Activated T-cell treated with anti-CD3 and anti-CD28 coated beads, Interleukin-2, amount 50 U/mL, for 24 hours (primary cell): ENCODE data around the gene TTC27.

Source experiments
- DNase-seq: peaks from one replicate; pipeline ENCODE4 v3.0.0-alpha.2; 2020
- H3K27ac Mint-ChIP-seq: 2 replicates; pipeline ENCODE4 v1.8.0; 2020; ENCODE audit warnings: mild to moderate bottlenecking, mixed read lengths
- H3K27me3 Mint-ChIP-seq: 2 replicates; pipeline ENCODE4 v1.8.0; 2020; ENCODE audit warnings: mixed read lengths
- H3K36me3 Mint-ChIP-seq: 2 replicates; pipeline ENCODE4 v1.8.0; 2020; ENCODE audit warnings: low read depth, mixed read lengths
- H3K4me1 Mint-ChIP-seq: 2 replicates; pipeline ENCODE4 v1.8.0; 2020; ENCODE audit warnings: low read depth, mixed read lengths
- H3K4me3 Mint-ChIP-seq: 2 replicates; pipeline ENCODE4 v1.8.0; 2020; ENCODE audit warnings: mild to moderate bottlenecking, moderate library complexity, mixed read lengths
- H3K9me3 Mint-ChIP-seq: 2 replicates; pipeline ENCODE4 v1.8.0; 2020; ENCODE audit warnings: mixed read lengths

Gene TTC27

GRCh38 chr2:32697156-32697555 lies 69.3 kb downstream of the TTC27 start:
- Mint-ChIP-seq H3K27me3 (no peaks in the 10 kb centered on the region), H3K4me1 (peaks cover 7% of the 10 kb centered on the region), H3K4me3 (no peak overlapping the region), H3K27ac (no peak overlapping the region), H3K9me3 (no peaks in the 10 kb centered on the region), H3K36me3 (peaks cover 26% of the 10 kb centered on the region)
- DNase-seq = no peak

- H3K27ac Mint-ChIP-seq = no peak overlapping the region
- no peaks in the 10 kb centered on the region for H3K9me3 Mint-ChIP-seq
- DNase-seq = no peak
- H3K4me3 Mint-ChIP-seq = no peak overlapping the region
- H3K36me3 Mint-ChIP-seq = peaks cover 46% of the 10 kb centered on the region
- peaks cover 7% of the 10 kb centered on the region for H3K4me1 Mint-ChIP-seq
- no peaks in the 10 kb centered on the region for H3K27me3 Mint-ChIP-seq
Measured at GRCh38 chr2:32699151-32699550, 71.3 kb downstream of the TTC27 start.

- Mint-ChIP-seq H3K27ac (no peak overlapping the region), H3K9me3 (no peaks in the 10 kb centered on the region), H3K4me1 (peaks cover 7% of the 10 kb centered on the region), H3K36me3 (peaks cover 60% of the 10 kb centered on the region), H3K4me3 (no peak overlapping the region), H3K27me3 (no peaks in the 10 kb centered on the region)
- DNase-seq = no peak
Measured at GRCh38 chr2:32701806-32702205, 74.0 kb downstream of the TTC27 start.

GRCh38 chr2:32702303-32703064 lies 74.6 kb downstream of the TTC27 start:
- Mint-ChIP-seq H3K9me3 (no peaks in the 10 kb centered on the region), H3K27me3 (no peaks in the 10 kb centered on the region), H3K36me3 (peaks cover 61% of the 10 kb centered on the region), H3K4me3 (no peak overlapping the region), H3K4me1 (peaks cover 3% of the 10 kb centered on the region), H3K27ac (no peak overlapping the region)
- DNase-seq = no peak

- H3K9me3 Mint-ChIP-seq = no peaks in the 10 kb centered on the region
- H3K27ac Mint-ChIP-seq = no peak overlapping the region
- DNase-seq = no peak
- H3K36me3 Mint-ChIP-seq = peaks cover 74% of the 10 kb centered on the region
- H3K27me3 Mint-ChIP-seq = no peaks in the 10 kb centered on the region
- H3K4me1 Mint-ChIP-seq = peaks cover 7% of the 10 kb centered on the region
- H3K4me3 Mint-ChIP-seq = no peak overlapping the region
Measured at GRCh38 chr2:32706815-32707579, 79.1 kb downstream of the TTC27 start.

GRCh38 chr2:32711219-32711618 lies 83.4 kb downstream of the TTC27 start:
- Mint-ChIP-seq H3K27me3 (no peaks in the 10 kb centered on the region), H3K4me1 (peaks cover 25% of the 10 kb centered on the region), H3K36me3 (peaks cover 74% of the 10 kb centered on the region), H3K4me3 (no peak overlapping the region), H3K27ac (no peak overlapping the region), H3K9me3 (peaks cover 6% of the 10 kb centered on the region)
- DNase-seq = no peak

- H3K27ac Mint-ChIP-seq = no peak overlapping the region
- H3K27me3 Mint-ChIP-seq = no peaks in the 10 kb centered on the region
- peaks cover 27% of the 10 kb centered on the region for H3K4me1 Mint-ChIP-seq
- no peak for DNase-seq
- H3K4me3 Mint-ChIP-seq = no peak overlapping the region
- peaks cover 72% of the 10 kb centered on the region for H3K36me3 Mint-ChIP-seq
- peaks cover 6% of the 10 kb centered on the region for H3K9me3 Mint-ChIP-seq
Measured at GRCh38 chr2:32711908-32712501, 84.2 kb downstream of the TTC27 start.

GRCh38 chr2:32712870-32713269 lies 85.0 kb downstream of the TTC27 start:
- Mint-ChIP-seq H3K4me1 (peaks cover 27% of the 10 kb centered on the region), H3K27ac (no peak overlapping the region), H3K4me3 (no peak overlapping the region), H3K27me3 (no peaks in the 10 kb centered on the region), H3K9me3 (peaks cover 6% of the 10 kb centered on the region), H3K36me3 (peaks cover 73% of the 10 kb centered on the region)
- DNase-seq = no peak

- H3K9me3 Mint-ChIP-seq = peaks cover 6% of the 10 kb centered on the region
- no peaks in the 10 kb centered on the region for H3K27me3 Mint-ChIP-seq
- peaks cover 21% of the 10 kb centered on the region for H3K4me1 Mint-ChIP-seq
- no peak overlapping the region for H3K4me3 Mint-ChIP-seq
- DNase-seq = no peak
- peaks cover 67% of the 10 kb centered on the region for H3K36me3 Mint-ChIP-seq
- peak overlapping the region; percentile 77 for H3K27ac Mint-ChIP-seq
Measured at GRCh38 chr2:32714521-32714920, 86.7 kb downstream of the TTC27 start.

GRCh38 chr2:32715391-32715841 lies 87.6 kb downstream of the TTC27 start:
- DNase-seq = no peak
- Mint-ChIP-seq H3K9me3 (peaks cover 6% of the 10 kb centered on the region), H3K27ac (peak overlapping the region; percentile 77), H3K4me1 (peaks cover 20% of the 10 kb centered on the region), H3K4me3 (no peak overlapping the region), H3K36me3 (peaks cover 65% of the 10 kb centered on the region), H3K27me3 (no peaks in the 10 kb centered on the region)

GRCh38 chr2:32715981-32716380 lies 88.1 kb downstream of the TTC27 start:
- H3K27me3 Mint-ChIP-seq = no peaks in the 10 kb centered on the region
- H3K4me1 Mint-ChIP-seq = peaks cover 20% of the 10 kb centered on the region
- H3K9me3 Mint-ChIP-seq = peaks cover 6% of the 10 kb centered on the region
- H3K4me3 Mint-ChIP-seq = no peak overlapping the region
- H3K36me3 Mint-ChIP-seq = peaks cover 70% of the 10 kb centered on the region
- no peak for DNase-seq
- H3K27ac Mint-ChIP-seq = peak overlapping the region; percentile 10

GRCh38 chr2:32716598-32716997 lies 88.7 kb downstream of the TTC27 start:
- no peak for DNase-seq
- Mint-ChIP-seq H3K27me3 (no peaks in the 10 kb centered on the region), H3K9me3 (peaks cover 6% of the 10 kb centered on the region), H3K36me3 (peaks cover 71% of the 10 kb centered on the region), H3K27ac (no peak overlapping the region), H3K4me1 (peaks cover 20% of the 10 kb centered on the region), H3K4me3 (no peak overlapping the region)

- Mint-ChIP-seq H3K27me3 (no peaks in the 10 kb centered on the region), H3K9me3 (peaks cover 2% of the 10 kb centered on the region), H3K36me3 (peaks cover 66% of the 10 kb centered on the region), H3K4me1 (peaks cover 24% of the 10 kb centered on the region), H3K4me3 (no peak overlapping the region), H3K27ac (no peak overlapping the region)
- no peak for DNase-seq
Measured at GRCh38 chr2:32718752-32719151, 90.9 kb downstream of the TTC27 start.

- no peaks in the 10 kb centered on the region for H3K27me3 Mint-ChIP-seq
- peaks cover 22% of the 10 kb centered on the region for H3K4me1 Mint-ChIP-seq
- DNase-seq = no peak
- no peak overlapping the region for H3K4me3 Mint-ChIP-seq
- H3K27ac Mint-ChIP-seq = no peak overlapping the region
- peaks cover 66% of the 10 kb centered on the region for H3K36me3 Mint-ChIP-seq
- H3K9me3 Mint-ChIP-seq = no peaks in the 10 kb centered on the region
Measured at GRCh38 chr2:32719430-32719829, 91.6 kb downstream of the TTC27 start.
